OCI-LY1 (cell line): ENCODE measurements around the gene SCN4B.

Source experiments
- CTCF ChIP-seq: fragments of 200-600 bp; sonication (generic), shearing (Covaris generic); IDR thresholded peaks from 2 replicates; pipeline ENCODE4 v1.5.1; 2017; ENCODE audit warnings: mild to moderate bottlenecking, antibody characterized with exemption, low read length, moderate library complexity, mixed read lengths
- EZH2 ChIP-seq: fragments of 200-600 bp; sonication (generic), shearing (Covaris generic); IDR thresholded peaks from 2 replicates; pipeline ENCODE4 v1.8.0; 2017; ENCODE audit warnings: borderline replicate concordance, mixed run types, mild to moderate bottlenecking, antibody characterized with exemption, low read length, moderate library complexity, mixed read lengths

- TF ChIP-seq CTCF (no peak), EZH2 (no peak)
Measured at GRCh38 chr11:118186346-118187107, 33.9 kb upstream of the SCN4B start.
